Smooth muscle cell (in vitro differentiated cells): ENCODE measurements around the gene FBXL7. TPM values are rescaled to one million over a fixed set of nuclear protein-coding genes. Genes with fewer than 3 reads are reported as not detected.

Experiments used
- DNase-seq: peaks from one replicate; lab custom pipeline; 2025; ENCODE audit not compliant: unreplicated experiment; lab: John Stamatoyannopoulos, UW
- H2AFZ ChIP-seq: fragments of 200-600 bp; sonication (generic); 2 replicates; pipeline ENCODE4 v1.6.0; 2016; ENCODE audit warnings: antibody characterized with exemption, low read depth, mild to moderate bottlenecking
- H3F3A ChIP-seq: fragments of 200-600 bp; sonication (generic); 2 replicates; pipeline ENCODE4 v1.6.0; 2017; ENCODE audit warnings: antibody characterized with exemption, low read depth
- H3K27ac ChIP-seq: fragments of 200-600 bp; sonication (generic); 2 replicates; pipeline ENCODE4 v1.5.1; 2016; ENCODE audit warnings: low read depth, mild to moderate bottlenecking
- H3K27me3 ChIP-seq: fragments of 200-600 bp; sonication (generic); 2 replicates; pipeline ENCODE4 v1.6.1; 2016; ENCODE audit warnings: low read depth, mild to moderate bottlenecking
- H3K36me3 ChIP-seq: fragments of 200-600 bp; sonication (generic); 2 replicates; pipeline ENCODE4 v1.5.1; 2016; ENCODE audit warnings: low read depth
- H3K4me1 ChIP-seq: fragments of 200-600 bp; sonication (generic); 2 replicates; pipeline ENCODE4 v1.5.1; 2016; ENCODE audit warnings: low read depth
- H3K4me2 ChIP-seq: fragments of 200-600 bp; sonication (generic); 2 replicates; pipeline ENCODE4 v1.6.0; 2016; ENCODE audit warnings: mild to moderate bottlenecking
- H3K4me3 ChIP-seq: fragments of 200-600 bp; sonication (generic); 2 replicates; pipeline ENCODE4 v1.5.1; 2016; ENCODE audit warnings: mild to moderate bottlenecking
- H3K79me2 ChIP-seq: fragments of 200-600 bp; sonication (generic); 2 replicates; pipeline ENCODE4 v1.6.0; 2016; ENCODE audit warnings: low read depth, mild to moderate bottlenecking
- H3K9ac ChIP-seq: fragments of 200-600 bp; sonication (generic); 2 replicates; pipeline ENCODE4 v1.6.0; 2016; ENCODE audit warnings: low read depth
- H3K9me3 ChIP-seq: fragments of 200-600 bp; sonication (generic); replicated peaks from 2 replicates; pipeline ENCODE4 v1.5.1; 2016; ENCODE audit warnings: low read depth
- H4K20me1 ChIP-seq: fragments of 200-600 bp; sonication (generic); 2 replicates; pipeline ENCODE4 v1.6.0; 2016; ENCODE audit warnings: low read depth
- WGBS: methylation state at CpG from one replicate; pipeline ENCODE4 v1.1.7; 2016; ENCODE audit warnings: low lambda C conversion rate; 5-methylcytosine and 5-hydroxymethylcytosine counted together
- polyA plus RNA-seq: library from polyadenylated mRNA; unstranded; fragments of >200 nt; fragmentation: Nextera tagmentation; extraction: Ambion mirVana; gene quantifications from 2 replicates; pipeline ENCODE4 v1.2.1, GENCODE V29; 2016
- total RNA-seq: library from RNA; depleted of rRNA; stranded (reverse); fragments of >200 nt; gene quantifications from 2 replicates; pipeline ENCODE4 v1.2.3, GENCODE V29; 2014
- TF ChIP-seq, protein P1 (sequence below): fragments of 200-600 bp; sonication (generic); IDR thresholded peaks from 2 replicates; pipeline ENCODE4 v1.5.1; 2017; ENCODE audit warnings: borderline replicate concordance, mild to moderate bottlenecking, antibody characterized with exemption; ENCODE audit not compliant: insufficient read depth, poor library complexity, severe bottlenecking

Gene FBXL7
- total and polyA plus RNA-seq, 2 experiments from 2014 or later, result 20.2 to 21.0 TPM

DNA sequence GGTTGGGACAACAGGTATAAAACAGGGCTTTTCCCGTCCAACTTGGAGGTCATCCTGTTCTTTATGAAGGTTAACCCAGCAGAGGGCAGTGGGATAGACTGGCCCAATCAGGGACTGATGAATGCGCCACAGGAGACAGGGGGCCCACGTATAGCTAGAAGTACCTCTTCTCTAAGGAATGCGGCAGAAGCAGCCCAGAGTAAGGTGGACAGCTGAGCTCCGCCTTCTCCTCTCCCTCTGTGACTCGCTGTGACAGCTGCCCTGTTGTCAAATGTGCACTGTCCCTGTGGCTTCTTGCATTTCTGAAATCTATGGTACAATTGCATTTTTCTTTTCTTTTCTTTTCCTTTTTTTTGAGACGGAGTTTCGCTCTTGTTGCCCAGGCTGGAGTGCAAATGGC lies 306.6 kb downstream of the FBXL7 start:
- H2AFZ ChIP-seq, result no peak overlapping the region
- H3K4me3 ChIP-seq, result no peak overlapping the region
- peaks cover 39% of the 10 kb centered on the region for H4K20me1 ChIP-seq
- no peak overlapping the region for H3K9ac ChIP-seq
- H3K9me3 ChIP-seq, result no peaks in the 10 kb centered on the region
- H3K4me1 ChIP-seq, result no peaks in the 10 kb centered on the region
- H3K36me3 ChIP-seq, result no peaks in the 10 kb centered on the region
- peaks cover 5% of the 10 kb centered on the region for H3F3A ChIP-seq
- TF ChIP-seq, protein P1, sequence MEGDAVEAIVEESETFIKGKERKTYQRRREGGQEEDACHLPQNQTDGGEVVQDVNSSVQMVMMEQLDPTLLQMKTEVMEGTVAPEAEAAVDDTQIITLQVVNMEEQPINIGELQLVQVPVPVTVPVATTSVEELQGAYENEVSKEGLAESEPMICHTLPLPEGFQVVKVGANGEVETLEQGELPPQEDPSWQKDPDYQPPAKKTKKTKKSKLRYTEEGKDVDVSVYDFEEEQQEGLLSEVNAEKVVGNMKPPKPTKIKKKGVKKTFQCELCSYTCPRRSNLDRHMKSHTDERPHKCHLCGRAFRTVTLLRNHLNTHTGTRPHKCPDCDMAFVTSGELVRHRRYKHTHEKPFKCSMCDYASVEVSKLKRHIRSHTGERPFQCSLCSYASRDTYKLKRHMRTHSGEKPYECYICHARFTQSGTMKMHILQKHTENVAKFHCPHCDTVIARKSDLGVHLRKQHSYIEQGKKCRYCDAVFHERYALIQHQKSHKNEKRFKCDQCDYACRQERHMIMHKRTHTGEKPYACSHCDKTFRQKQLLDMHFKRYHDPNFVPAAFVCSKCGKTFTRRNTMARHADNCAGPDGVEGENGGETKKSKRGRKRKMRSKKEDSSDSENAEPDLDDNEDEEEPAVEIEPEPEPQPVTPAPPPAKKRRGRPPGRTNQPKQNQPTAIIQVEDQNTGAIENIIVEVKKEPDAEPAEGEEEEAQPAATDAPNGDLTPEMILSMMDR, result no peak
- H3K27me3 ChIP-seq, result no peaks in the 10 kb centered on the region
- H3K79me2 ChIP-seq, result peaks cover 4% of the 10 kb centered on the region
- 89% methylated on average over 8 of the region's 8 CpGs for WGBS
- H3K27ac ChIP-seq, result no peak overlapping the region
- H3K4me2 ChIP-seq, result no peak overlapping the region
- DNase-seq, result no peak

DNA sequence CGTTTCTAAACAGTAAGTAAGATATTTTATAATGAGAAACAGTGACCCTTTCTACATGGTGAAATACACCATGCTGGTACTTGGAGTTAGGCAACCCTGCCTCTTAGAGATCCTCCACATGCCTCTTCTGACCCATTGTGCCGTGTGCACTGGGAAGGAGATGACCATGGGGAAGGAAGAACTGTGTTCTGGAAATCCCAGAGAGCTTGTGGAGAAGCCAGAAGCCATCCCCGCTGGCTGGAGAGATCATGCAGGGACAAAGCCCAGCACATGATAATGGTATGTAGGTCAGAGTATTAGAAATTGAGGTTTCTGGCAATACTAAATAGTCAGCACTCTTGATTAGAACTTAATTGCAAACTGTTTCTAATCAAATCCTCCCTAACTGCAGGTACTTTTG lies 307.3 kb downstream of the FBXL7 start:
- no peak for DNase-seq
- no peak overlapping the region for H3K4me2 ChIP-seq
- WGBS, result 88% methylated on average over 3 of the region's 3 CpGs

DNA sequence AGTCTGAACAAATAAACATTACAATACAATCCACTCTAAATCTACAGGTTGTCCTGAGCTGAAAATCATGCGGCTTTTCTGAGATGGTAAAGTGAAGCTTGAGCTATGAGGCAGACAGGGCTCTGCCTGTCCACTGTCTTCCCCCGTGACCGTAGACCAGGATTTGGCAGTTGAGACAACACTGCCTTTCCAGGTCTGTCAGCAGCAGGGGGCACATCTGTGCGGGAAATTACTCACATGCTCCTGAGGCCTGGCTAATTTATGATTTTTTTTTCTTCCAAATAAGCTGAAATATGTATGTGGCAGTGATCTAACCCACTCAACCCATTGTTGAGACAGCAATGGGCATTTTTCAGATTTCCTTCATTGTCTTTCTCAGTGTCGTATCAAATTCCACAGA lies 307.9 kb downstream of the FBXL7 start:
- Histone ChIP-seq H3K36me3 (no peaks in the 10 kb centered on the region), H3K27me3 (no peaks in the 10 kb centered on the region), H3K9ac (no peak overlapping the region), H2AFZ (no peak overlapping the region), H3K4me2 (no peak overlapping the region), H3K4me1 (no peaks in the 10 kb centered on the region), H4K20me1 (peaks cover 39% of the 10 kb centered on the region), H3K79me2 (peaks cover 4% of the 10 kb centered on the region), H3F3A (peaks cover 5% of the 10 kb centered on the region), H3K9me3 (no peaks in the 10 kb centered on the region), H3K4me3 (no peak overlapping the region), H3K27ac (no peak overlapping the region)
- no peak for DNase-seq
- TF ChIP-seq, protein P1, result peak; percentile 7
- 79% methylated on average over 5 of the region's 5 CpGs for WGBS

More for the DNA sequence above, 307.3 kb downstream of the FBXL7 start:
- H3K27me3 ChIP-seq, result no peaks in the 10 kb centered on the region
- H3K9me3 ChIP-seq, result no peaks in the 10 kb centered on the region
- peaks cover 4% of the 10 kb centered on the region for H3K79me2 ChIP-seq
- H3F3A ChIP-seq, result peaks cover 5% of the 10 kb centered on the region
- TF ChIP-seq, protein P1, result no peak
- H3K4me1 ChIP-seq, result no peaks in the 10 kb centered on the region
- H3K9ac ChIP-seq, result no peak overlapping the region
- no peak overlapping the region for H3K4me3 ChIP-seq
- H3K36me3 ChIP-seq, result no peaks in the 10 kb centered on the region
- no peak overlapping the region for H3K27ac ChIP-seq
- no peak overlapping the region for H2AFZ ChIP-seq
- H4K20me1 ChIP-seq, result peaks cover 39% of the 10 kb centered on the region

DNA sequence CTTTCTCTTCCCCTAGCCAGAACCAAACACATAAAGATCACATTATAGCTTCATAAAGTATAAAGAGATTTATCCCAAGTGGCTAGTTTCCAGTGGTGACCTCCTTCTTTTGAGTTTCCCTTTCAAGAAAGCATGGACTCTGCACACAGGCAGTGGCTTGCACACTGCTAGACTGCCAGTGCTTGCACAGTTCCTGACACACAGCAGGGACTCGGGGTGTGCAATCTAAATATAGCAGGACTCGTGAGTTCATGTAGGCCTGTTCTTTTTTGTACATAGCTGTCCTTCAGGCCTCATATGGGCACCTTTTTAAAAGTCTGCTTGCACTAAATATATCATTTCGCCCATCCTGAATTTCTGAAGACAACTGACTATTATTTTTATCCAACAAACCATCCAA lies 308.6 kb downstream of the FBXL7 start:
- no peak for DNase-seq
- Histone ChIP-seq H2AFZ (no peak overlapping the region), H3K79me2 (peaks cover 4% of the 10 kb centered on the region), H3K9me3 (no peaks in the 10 kb centered on the region), H3K4me3 (no peak overlapping the region), H3K36me3 (no peaks in the 10 kb centered on the region), H3K4me2 (no peak overlapping the region), H3K9ac (no peak overlapping the region), H4K20me1 (peaks cover 39% of the 10 kb centered on the region), H3F3A (peaks cover 5% of the 10 kb centered on the region), H3K27me3 (no peaks in the 10 kb centered on the region), H3K4me1 (no peaks in the 10 kb centered on the region), H3K27ac (no peak overlapping the region)
- 72% methylated on average over 3 of the region's 3 CpGs for WGBS
- TF ChIP-seq, protein P1, result no peak
